Stimulated activated CD8-positive, alpha-beta memory T cell treated with anti-CD3 and anti-CD28 coated beads, Interleukin-15, amount 100 ng/mL, for 24 hours (primary cell): Measurements from ENCODE around the gene FXYD2.

ENCODE experiments used
- DNase-seq: peaks from one replicate; pipeline ENCODE4 v3.0.0-alpha.2; 2020; ENCODE audit warnings: low read depth

Gene FXYD2

DNA sequence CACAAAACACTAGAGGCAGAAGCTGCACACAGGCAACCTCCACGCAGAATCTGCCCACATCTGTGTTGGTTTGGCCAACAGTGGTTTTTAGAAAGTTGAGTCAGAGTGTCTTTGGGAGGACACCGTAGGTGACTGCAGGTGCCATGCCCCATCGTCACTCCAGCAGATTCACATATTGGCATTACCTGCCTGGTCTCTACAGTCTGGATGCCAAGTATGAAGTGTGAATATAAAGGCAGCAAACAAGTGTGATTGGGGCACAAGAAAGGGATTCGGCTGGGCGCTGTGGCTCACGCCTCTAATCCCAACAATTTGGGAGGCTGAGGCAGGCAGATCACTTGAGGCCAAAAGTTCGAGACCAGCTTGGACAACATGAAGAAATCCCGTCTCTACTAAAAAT is 11.0 kb upstream of the FXYD2 start:
- no peak for DNase-seq

DNA sequence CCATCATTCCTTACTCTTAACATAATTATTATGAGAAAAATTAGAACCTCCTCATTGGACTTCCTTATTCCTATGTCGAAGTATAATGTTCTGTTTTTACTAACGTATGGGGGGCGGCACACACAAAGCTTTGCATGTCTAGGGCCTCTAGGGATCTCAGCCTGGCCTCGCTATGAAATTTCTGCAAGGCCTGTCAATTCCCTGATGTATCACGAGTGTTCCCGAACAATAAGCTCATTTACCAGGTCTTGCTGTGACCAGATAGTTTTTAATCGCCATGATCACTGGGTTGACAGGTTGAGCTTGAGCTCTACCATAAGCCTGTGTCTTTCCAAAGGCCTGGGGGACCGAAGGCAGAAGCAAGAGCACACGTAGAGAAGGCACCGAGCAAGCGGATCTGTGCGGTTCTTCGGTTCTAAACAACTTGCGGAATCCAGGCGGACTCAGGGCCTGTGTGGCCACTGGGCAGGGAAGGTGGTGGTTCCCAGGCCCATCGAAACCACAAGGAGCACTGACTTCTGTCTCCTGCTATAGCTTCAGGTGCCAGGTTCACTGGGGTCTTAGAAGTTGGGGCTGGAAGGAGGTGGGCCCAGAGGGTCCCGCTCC is 10.4 kb upstream of the FXYD2 start:
- no peak for DNase-seq

DNA sequence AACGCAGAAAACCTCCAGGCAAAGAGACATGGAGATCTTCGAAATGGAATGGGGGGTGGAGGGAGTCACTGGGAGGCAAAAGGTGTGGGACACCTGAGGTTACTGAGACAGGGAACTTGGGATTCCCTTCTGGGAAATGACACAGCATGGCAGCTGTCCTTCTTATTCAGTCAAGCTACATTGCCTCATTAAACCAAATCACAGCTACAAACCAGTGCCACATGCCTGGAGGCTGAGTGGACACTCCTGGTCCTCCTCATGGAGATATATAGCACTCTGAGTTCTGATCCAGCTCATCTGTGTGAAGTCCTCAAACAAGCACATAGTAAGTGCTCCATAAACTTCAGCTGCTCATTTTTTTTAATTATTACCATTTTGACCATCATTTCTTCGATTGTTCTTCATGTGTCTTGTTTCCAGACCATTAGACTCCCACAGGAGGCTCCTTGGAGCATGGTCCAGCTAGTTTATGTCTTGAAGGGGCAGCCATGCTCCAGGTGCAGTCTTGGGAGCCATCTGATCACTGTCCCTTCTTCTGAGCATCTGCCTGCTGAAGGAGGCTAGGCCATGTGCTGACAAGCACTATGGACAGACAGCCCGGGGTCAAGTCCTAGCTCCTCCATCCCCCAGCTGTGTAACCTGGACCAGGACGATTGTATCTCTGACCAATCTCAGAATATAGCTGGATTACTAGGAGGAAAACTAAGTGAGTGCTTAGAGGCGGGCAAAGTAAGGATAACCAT is 9.7 kb upstream of the FXYD2 start:
- no peak for DNase-seq

DNA sequence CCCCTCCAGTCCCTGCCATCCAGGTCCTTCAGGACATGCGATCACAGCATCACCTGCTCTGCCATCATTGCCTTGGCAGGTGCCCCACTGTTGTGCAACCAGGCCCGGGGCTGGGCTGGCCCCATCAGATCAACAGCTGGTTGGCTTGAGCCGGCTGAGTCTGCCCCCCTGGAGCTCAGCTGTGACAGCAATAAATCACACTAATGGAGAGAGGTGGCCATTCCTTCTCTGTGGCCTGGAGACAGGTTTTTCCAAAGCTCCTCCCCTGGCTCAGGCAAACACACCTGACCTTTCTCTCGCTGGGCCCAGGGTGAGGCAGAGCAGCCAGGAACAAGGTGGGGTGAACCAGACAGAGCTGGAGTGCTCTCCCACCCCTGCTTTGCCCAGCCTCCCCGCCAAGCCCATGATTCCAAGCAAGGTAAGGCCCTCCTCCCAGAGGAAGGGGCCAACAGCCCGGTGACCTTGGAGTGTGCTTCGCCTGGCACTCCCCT is 8.9 kb upstream of the FXYD2 start:
- DNase-seq: no peak

DNA sequence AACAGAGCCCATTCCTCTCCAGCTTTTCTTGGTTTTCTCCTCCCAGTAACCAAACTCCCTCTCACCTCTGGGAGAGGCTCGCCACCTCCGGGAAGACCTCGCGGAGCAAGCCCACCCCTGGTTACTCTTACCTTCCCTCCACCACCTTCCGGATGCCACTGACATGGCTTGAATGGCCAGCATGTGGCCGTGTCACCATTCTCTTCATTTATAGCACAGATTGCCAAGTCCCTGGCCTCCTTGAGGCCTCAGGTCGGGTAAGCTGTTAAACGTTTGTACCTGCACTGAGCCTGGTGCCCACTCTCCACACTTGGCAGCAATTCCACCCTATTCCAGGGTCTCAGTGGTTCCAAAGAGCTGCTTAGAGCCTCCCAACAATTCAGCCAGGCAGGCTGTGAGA is 8.0 kb upstream of the FXYD2 start:
- no peak for DNase-seq

DNA sequence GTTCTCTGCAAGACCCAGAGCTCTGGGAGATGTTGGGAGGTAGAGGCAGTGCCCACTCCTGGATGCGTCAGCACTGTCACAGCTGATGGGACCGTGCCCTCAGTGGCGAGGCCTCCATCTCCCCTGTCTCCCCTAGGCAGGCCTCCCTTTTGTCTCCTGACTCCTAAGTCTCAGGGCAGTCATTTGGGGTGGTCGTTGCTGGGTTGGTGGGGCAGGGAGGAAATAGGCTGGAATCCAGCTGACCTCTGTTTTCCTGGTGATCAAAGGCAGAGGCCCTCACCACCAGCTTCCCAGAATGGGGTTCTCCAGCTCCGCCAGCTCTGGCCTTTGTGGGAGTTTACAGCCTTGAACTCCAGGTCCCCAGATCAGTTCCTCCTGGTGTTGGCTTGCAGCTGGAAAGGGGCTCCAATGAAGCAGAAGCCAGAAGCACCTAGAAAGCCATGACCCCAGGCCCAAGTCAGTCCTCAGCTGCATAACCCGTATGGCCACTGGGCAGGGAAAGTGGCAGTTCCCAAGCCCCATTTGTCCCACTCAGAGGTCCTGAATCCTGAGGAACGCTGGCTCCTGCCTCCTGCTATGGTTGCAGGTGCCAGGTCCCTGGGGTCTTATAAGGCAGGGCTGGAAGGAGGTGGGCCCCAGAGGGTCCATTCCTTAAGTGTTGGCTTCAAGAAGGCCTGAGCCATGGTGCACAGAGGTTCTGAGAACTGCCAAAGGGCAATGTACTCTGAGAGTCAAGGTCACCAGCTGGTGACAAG is 7.3 kb upstream of the FXYD2 start:
- DNase-seq: no peak

DNA sequence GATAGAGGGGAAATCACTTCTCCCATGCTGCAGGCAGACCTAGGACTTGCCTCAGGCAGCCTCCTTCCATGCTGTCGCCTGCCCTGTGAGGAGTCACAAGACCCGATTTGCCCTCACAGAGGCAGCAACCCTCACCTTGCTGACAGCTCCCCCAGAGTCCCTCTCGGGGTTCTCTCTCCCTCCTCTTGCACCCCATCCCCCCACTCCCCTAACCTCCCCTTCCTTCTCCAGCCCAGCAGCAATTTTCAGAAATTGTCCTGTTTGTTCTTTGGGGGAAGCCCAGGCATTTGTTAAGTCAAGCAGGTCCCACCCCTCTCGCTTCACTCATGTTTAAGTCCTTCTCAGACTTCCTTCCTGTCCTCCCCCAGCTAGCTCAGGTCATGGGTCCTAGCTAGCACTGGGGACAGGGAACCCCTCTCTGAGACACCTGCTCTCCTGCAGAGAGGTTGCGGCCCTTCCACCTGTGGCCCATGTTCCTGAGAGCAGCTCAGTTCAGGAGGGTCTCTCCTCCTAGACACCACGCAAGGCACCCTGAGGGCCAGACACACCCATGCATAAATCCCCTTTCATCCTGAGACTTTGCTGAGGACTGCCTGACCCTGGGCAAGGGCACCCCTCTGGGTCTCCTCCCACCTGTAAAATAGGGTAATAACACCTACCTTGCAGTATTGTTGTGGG is 6.3 kb upstream of the FXYD2 start:
- no peak for DNase-seq

DNA sequence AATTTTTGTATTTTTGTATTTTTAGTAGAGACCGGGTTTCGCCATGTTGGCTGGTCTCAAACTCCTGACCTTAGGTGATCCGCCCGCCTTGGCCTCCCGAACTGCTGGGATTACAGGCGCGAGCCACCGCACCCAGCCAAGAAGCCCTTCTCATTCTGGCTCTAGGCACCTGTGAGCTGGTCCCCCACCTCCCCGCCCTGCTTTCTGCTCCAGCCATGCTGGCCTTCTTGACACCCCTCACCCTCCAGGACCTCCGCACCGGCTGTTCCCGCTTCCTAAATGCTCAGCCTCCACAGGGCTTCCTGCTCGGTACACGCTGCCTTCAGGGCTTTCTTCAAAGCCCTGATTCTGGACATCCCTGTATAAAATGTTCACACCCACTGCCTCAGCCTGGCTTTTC is 5.5 kb upstream of the FXYD2 start:
- DNase-seq: no peak

DNA sequence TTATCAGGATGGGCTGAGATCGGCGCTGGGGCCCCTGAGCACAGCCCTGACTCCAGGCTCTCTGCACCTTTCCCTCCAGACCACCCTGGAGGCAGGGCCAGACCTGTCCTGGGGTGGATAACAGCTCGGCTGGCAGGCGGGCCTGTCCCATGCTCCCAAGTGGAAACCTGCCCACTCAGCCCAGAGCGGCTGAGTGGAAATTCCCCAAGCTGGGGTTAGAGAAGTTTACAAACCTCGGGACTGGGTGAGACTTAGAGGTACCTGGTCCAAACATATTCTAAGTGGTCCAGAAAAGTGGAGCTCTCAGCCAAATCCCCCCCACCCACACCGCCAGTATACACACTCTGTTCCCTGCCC is 4.8 kb upstream of the FXYD2 start:
- no peak for DNase-seq

DNA sequence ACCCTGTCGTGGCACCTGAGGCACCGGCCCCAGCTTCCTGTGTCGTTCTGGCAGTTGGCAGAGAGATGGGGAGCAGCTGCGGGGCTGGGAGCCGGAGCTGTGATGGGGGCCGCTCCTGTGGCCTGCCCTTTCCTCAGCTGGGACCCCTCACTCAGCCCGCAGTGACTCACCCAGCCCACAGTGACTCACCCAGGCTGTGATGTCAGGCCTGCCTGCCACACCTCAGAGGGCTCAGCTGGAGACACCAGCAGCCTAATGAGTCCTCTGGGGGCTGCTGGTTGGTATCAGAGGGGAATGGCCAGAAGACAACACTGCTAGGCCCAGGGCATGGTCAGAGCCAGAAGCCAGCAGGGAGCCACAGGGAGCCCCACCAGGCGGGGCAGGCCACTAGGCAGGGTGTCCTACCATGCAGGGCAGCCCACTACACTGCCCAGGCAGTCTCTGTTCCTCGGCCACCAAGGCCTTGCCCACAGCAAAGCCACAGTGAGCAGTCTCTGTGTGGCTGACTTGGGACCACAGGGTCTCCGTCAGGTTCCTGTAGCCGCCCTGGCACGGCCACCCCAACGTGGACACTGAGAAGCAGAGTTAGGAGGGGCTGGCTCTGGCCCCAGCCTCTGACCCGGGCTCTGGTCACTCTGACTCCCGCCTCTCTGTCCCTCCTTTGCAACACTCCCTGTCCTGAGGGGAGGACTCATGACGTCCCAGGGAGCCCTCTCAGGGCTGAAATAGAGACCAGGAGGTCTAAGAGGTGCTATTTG is 4.2 kb upstream of the FXYD2 start:
- peak; percentile 55 for DNase-seq

DNA sequence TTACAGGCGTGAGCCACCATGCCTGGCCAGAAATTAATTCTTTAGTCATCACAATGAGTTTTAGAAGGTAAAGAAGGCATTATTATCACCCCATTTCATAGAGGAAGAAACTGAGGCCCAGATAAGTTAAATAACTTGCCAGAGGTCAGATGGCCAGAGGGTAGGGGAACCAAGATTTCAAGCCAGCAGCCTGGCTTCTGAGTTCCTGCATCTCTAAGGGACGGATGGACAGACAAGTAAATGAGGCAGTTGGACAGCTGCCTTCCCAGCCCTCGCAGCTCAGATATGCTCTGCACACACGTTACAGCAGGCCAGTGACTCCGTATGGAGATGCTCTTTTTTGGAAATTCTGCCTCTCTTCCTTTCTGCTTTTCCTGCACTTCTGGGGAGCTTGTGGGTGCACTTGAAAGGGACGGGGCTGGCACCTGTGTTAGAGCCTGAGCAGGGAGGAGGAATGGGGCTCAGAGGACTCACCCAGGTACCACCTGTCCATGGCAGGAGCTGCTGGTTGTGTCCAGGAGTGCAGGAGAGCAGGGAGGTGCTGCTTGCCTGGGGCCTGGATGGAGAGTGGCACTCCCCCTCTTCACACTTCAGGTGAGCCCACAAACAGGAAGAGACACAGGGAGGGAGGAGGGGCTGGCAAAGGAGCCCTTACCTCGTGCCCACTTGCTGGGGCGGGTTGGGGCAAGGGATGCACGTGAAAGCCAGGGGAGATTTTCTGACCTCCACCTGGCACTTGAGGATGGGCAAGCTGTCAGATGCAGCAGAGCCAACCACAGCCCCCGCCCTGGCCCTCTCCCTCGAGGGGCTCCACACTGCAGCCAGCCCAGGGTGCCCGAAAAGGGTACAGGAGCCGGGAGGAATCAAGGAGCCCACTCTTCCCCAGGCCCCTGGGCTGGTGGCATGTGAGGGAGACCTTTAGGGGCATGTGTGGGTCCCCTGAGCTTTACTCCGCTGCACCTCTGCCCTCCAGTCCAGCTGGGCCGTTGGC is 3.3 kb upstream of the FXYD2 start:
- DNase-seq: no peak

DNA sequence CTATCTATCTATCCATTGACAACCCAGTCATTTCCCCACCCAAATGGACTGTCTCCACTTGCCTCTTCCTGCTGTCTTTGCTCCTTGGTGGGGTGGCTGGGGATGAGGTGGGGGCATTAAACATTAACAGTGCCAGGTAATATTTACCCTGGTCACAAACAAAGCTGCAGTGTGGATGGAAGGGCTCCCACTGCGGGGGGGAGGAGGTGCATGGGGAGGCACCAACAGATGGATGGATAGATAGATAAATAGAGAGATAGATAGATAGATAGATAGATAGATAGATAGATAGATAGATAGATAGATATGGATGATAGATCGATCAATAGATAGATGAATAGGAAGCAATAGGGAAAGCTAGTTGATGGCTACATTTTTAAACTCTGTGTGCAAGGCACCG is 2.3 kb upstream of the FXYD2 start:
- no peak for DNase-seq

DNA sequence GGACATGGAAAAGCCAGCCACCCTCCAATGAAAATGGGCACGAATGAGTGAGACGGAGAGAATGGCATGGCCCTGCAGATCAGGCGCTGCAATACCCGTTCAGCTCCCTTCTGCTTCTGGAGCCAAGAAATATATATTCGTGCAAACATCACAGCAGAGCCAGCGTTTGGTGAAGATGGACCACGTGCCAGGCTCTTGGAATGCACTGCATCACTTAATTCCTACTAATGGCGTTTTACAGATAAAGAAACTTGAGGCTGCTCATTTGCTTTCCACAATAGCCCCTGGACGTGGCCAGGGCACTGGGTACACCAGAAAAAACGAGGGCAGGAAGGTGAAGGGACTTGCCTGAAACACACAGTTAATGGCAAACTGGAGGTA is 1.6 kb upstream of the FXYD2 start:
- DNase-seq: no peak

DNA sequence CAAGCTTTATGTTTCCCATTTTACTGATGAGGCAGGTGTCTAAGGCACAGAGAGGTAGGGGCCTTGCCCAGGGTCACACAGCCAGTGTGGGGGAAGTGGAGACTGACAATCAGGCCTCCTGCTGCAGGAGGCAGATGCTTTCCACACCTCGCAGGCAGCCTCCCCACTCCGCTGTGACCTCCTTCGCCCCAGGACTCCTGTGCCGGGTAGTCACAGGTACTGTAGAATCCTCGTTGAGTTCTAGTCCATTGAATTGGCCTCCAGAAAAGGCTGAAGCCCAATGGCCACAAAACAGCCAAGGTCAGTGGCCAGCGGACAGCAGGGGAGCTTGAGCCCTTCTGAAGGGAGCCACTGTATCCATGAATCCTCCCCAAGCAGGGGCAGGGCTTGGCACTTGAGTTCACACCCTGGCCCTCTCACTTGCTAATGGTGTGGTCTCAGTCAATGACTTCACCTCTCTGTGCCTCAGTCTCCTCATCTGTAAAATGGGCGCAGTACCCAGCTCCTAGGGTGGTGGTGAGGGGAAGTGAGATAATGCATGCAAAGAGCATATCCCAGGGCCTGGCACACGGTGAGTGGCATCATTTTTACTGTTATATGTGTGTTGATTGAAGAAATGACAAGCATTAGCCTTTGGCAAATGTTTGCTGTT is 1.1 kb upstream of the FXYD2 start:
- no peak for DNase-seq

DNA sequence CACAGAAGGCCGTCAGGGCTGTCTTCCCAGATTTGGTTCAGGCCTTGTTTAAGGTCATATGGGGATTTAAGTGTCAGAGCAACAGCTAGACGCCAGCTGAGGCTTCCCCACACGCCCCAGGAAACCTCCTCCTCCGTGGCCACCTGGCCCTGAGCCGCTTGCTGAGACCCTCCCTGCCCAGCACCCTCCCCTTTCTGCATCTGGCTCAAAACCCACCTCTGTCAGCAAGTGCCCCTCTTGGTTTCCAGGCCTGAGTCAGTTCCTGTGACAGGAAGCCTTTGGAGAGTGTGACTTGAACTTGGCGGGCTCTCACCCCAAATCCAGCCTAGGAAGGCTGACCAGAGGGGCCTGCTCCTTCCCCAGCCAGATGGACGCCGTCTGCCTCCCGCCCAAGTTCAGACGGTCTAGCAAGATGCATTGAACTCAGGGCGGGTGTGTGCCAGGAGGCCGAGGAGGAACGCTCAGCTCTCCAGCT is 561 bp downstream of the FXYD2 start:
- DNase-seq: no peak

DNA sequence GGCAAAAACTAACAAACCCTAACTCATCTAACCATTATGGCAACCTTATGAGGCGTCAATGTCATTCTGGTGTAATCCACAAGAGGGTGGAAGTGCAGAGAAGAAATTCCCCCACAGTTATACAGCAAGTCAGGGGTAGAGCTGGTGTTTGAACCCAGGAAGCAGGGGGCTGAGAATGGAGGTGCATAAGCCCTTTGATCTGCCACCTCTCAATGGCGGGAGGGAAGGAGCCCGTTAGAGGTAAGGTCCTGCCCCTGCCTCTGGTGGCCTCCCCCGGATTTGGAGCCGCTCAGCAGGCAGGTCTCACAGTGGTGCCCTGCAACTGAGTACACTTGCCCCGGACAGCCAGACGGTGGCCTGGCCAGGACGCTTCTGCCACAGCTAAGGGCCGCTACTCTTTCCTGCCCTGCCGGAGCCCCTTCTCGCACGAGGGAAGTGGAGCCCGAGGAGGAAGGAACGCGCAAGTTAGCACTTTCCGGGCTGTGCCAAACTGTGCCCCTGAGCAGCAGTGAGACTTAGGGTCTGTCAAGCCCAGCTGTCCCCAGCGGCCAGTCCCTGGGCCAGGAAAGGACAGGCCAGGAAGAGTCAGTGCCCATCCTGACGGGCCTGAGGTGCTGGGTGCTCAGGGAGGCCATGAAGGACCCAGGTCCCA is 1.1 kb downstream of the FXYD2 start:
- DNase-seq: no peak

DNA sequence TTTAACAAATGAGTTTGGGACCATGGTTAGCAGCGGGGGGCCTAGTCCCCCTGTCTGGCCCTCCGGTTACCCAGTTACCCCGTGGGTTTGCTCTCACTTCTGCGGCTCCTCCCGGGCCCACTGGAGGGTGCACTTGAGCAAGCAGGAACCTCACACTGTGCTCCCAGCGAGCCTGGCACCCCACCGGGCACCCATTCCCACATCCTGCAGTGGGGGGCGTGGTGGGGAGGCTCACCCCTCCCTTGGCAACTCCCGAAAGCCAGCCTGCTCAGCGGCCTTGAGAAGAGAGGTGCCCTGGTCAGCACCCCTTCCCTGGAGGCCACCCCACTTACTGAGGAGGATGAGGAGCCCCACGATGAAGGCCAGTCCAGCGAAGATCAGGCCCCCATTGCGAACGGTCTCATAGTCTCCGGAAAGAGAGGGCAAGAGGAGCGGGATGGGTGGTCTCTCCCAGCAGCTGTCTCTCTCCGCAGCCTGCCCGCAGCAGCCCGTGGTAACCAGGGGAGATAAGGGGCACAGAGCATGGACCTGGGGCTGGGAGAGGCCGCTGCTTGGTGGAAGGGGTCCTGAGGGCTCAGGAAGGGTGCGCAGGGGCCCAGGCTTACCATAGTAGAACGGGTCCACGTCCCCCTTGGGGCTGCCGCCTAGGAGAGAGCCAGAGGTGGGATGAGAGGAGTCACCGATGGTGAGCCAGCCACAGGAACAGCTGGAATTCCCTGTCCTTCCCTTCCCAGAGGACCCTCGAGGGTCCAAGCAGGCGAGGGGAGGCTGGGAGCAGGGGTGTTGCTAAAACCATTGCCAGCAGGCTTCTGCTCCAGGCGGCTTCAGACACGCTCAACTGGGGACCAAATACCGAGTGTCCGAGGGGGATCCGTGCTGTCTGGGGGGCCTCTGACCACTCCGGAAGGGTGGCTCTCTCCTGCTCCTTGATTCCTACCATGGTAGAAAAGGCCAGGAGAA is 2.2 kb downstream of the FXYD2 start:
- DNase-seq: no peak

DNA sequence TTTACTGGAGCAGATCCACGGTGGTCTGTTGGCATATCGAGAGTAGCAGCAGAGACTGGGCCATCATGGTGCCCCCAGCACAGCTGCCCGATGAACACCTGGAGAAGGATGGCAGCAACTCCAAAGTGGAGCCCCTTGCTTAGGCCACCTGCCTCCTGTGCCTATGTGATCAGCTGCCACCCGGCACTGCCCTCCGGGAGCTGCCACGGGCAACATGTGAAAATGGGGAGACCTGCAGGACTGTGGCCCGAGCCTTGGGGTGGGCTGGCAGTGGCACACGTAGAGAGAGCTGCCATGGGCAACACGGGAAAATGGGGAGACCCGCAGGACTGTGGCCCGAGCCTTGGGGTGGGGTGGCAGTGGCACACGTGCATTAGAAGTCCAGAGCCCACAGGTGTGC is 3.1 kb downstream of the FXYD2 start:
- DNase-seq: no peak
